ENCODE data around the gene DUSP6. TPM values are rescaled to one million over a fixed set of nuclear protein-coding genes. Genes with fewer than 3 reads are reported as not detected.

The DUSP6 gene
- total RNA-seq, 1 donor from 2014 or later, result 216 TPM

GRCh38 chr12:89376202-89376529 is 23.9 kb upstream of the DUSP6 start:
- DNase-seq (ENCODE audit: extremely low read depth, low read depth, low spot score), result no peak

GRCh38 chr12:89373763-89374572 is 21.7 kb upstream of the DUSP6 start:
- no peak for DNase-seq (ENCODE audit: extremely low read depth, low read depth, low spot score)

GRCh38 chr12:89372584-89373370 is 20.5 kb upstream of the DUSP6 start:
- no peak for DNase-seq (ENCODE audit: extremely low read depth, low read depth, low spot score)

GRCh38 chr12:89370850-89371249 is 18.5 kb upstream of the DUSP6 start:
- DNase-seq (ENCODE audit: extremely low read depth, low read depth, low spot score), result no peak

- DNase-seq (ENCODE audit: extremely low read depth, low read depth, low spot score), result no peak
These were observed 18.1 kb upstream of the DUSP6 start for GRCh38 chr12:89370421-89370831.

- no peak for DNase-seq (ENCODE audit: extremely low read depth, low read depth, low spot score)
These were observed 16.9 kb upstream of the DUSP6 start for GRCh38 chr12:89369166-89369565.

- DNase-seq (ENCODE audit: extremely low read depth, low read depth, low spot score), result no peak
These were observed 16.1 kb upstream of the DUSP6 start for GRCh38 chr12:89368391-89368790.

- no peak for DNase-seq (ENCODE audit: extremely low read depth, low read depth, low spot score)
These were observed 14.5 kb upstream of the DUSP6 start for GRCh38 chr12:89366676-89367364.

- no peak for DNase-seq (ENCODE audit: extremely low read depth, low read depth, low spot score)
These were observed 12.3 kb upstream of the DUSP6 start for GRCh38 chr12:89364631-89365030.

- no peak for DNase-seq (ENCODE audit: extremely low read depth, low read depth, low spot score)
These were observed 11.8 kb upstream of the DUSP6 start for GRCh38 chr12:89364058-89364457.

GRCh38 chr12:89363582-89363981 is 11.3 kb upstream of the DUSP6 start:
- DNase-seq (ENCODE audit: extremely low read depth, low read depth, low spot score), result no peak

- no peak for DNase-seq (ENCODE audit: extremely low read depth, low read depth, low spot score)
These were observed 10.8 kb upstream of the DUSP6 start for GRCh38 chr12:89363084-89363483.

- DNase-seq (ENCODE audit: extremely low read depth, low read depth, low spot score), result no peak
These were observed 7.3 kb upstream of the DUSP6 start for GRCh38 chr12:89359615-89360014.

- DNase-seq (ENCODE audit: extremely low read depth, low read depth, low spot score), result no peak
These were observed 6.5 kb upstream of the DUSP6 start for GRCh38 chr12:89358805-89359204.

GRCh38 chr12:89357297-89357730 is 5.0 kb upstream of the DUSP6 start:
- no peak for DNase-seq (ENCODE audit: extremely low read depth, low read depth, low spot score)

- no peak for DNase-seq (ENCODE audit: extremely low read depth, low read depth, low spot score)
These were observed 3.9 kb upstream of the DUSP6 start for GRCh38 chr12:89356069-89356665.

- DNase-seq (ENCODE audit: extremely low read depth, low read depth, low spot score), result no peak
These were observed 3.2 kb upstream of the DUSP6 start for GRCh38 chr12:89355243-89356068.

- no peak for DNase-seq (ENCODE audit: extremely low read depth, low read depth, low spot score)
These were observed 2.3 kb upstream of the DUSP6 start for GRCh38 chr12:89354612-89355067.

GRCh38 chr12:89353823-89354611 is 1.7 kb upstream of the DUSP6 start:
- no peak for DNase-seq (ENCODE audit: extremely low read depth, low read depth, low spot score)

All from glomerular endothelial cell (primary cell).